GM18873 (cell line): ENCODE measurements around the gene TRIM66.
A peak's percentile ranks its signal among the peaks of the same experiment; 100 is the strongest.

Experiments used
- ATAC-seq: cut with Tn5 transposase; IDR thresholded peaks from one replicate; pipeline ENCODE4 v1.9.1; 2021; ENCODE audit warnings: mild to moderate bottlenecking, moderate library complexity, moderate number of reproducible peaks; ENCODE audit not compliant: unreplicated experiment, low FRiP score

The TRIM66 gene

DNA sequence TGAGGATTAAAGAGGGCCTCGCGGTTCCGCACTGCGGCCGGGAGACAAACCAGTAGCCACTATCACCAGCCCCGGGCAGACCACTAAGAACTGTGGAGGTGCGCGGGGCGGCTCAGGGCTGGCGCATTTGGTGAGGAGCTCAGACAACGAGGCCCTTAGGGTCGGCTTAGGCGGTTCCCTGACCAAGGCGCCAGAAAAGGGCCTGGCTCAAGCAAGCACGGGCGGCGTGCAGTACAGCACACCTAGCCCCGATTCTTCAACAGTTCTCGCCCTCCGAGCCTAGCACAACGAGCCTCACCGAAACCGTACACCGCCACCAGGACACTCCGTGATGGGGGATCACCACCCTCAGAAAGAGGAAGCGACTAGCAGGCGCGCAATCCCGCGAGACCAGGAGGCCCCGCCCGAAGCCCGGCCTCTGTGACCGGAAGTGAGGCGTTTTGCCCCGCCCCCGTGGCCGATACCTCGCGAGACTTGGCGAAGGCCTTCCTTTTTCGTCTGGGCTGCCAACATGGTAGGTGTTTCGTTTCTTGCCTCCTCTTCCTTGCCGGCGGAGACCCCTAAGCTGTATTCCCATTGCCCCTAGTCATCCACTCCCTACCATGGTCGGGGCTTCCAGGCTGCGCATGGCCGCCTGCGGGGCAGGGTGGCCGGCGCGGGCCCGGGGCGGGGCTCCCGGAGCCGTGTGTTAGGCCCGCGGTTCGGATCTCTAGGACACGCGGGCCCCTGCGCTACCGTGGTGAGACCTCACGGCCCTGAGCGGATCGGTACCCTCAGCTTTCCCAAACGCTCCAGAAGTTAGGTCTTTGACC lies at the start of gene TRIM66, which contains the start of gene RPL27A:
TRIM66 (minus strand) TSS at position 363 of the 812 bp plus-strand sequence. CDS start 10,391 bp downstream, outside the sequence.
RPL27A (plus strand) TSS at position 490 of the 812 bp plus-strand sequence; CDS start at position 512, 22 bp downstream.
- ATAC-seq: peak; percentile 92

GRCh38 chr11:8731647-8732323 lies 49.3 kb upstream of the TRIM66 start:
- no peak for ATAC-seq

GRCh38 chr11:8730697-8731020 lies 48.2 kb upstream of the TRIM66 start:
- ATAC-seq: no peak

DNA sequence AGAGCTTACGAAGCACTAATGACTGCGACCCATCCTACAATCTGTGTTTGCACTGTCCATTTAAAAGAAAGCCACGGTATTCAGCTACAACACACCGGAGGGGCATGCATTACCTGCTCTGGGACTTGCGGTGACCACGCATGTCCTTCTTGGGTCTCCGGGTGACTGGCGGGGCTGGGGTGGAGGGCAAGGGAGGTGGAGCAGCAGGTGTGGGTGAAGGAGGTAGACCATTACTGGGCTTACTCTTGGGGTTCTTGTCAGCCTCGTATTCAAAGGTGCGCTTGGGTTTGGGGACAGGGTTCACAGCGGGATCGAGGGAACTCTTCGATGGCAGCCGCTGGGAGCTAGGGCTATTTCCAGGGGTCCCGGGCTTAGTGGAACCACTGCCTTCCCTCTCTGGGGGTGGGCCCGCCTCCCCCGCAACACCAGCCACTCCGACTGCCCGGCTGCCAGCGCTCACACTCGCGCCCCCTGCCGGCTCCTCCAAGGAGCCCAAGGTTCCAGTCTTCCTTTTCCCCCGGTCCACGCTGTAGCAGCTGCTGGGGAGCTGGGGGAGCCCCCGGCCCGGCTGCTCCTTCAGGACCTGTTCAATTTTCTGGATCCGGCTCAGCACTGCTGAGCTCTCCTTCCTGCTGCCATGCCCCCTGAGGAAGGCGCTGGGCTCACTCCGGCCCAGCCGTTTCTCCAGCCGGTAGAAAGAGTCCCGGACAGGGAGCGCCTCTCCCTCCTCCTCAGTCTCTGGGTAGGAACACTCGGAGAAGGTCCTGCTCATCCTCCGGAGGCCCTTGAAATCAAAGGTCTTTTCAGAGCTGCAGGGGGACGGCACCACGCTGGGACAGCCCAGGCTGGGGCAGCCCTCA lies 47.6 kb upstream of the TRIM66 start:
- ATAC-seq: no peak

- no peak for ATAC-seq
Measured at GRCh38 chr11:8729067-8729466, 46.6 kb upstream of the TRIM66 start.

- ATAC-seq: no peak
Measured at GRCh38 chr11:8728563-8728962, 46.1 kb upstream of the TRIM66 start.

GRCh38 chr11:8726395-8726794 lies 43.9 kb upstream of the TRIM66 start:
- no peak for ATAC-seq

- ATAC-seq: no peak
Measured at GRCh38 chr11:8724682-8725081, 42.2 kb upstream of the TRIM66 start.

DNA sequence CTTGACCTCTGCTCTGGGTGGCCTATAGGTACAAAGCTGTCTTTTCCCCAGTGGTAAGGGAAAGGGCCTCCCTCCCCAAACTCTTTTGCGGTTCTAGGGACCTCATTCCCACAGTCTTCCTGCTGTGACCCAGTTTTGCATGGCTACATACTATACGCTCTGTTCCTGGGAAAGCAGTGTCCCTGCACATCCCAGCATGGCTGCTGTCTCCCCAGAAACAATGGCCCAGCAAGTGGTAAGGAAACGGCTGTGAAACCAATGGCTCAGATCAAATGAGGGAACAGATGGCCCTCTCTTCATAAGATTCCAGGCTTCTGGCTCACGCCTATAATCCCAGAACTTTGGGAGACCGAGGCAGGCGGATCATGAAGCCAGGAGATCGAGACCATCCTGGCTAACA lies 41.2 kb upstream of the TRIM66 start:
- ATAC-seq: no peak

DNA sequence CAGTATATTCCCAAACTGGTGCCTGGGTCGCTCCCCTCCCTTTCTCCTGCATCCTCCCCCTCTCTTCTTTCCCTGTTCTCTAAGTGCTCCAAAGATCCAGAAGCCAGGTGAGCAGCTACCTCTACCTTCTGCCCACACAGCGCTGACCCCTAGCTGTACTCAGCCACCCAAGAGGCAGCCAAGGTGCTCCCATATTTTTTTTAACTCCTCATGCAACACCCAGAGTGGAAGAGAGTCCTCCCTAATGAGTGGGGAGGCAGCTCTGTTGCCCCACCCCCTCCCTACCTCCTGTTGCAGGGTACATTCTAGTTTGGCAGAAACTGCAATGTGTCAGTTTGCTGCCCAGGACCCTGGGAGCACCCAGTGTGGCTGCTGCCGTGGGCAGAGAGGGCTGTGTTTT lies 40.3 kb upstream of the TRIM66 start:
- ATAC-seq: no peak

DNA sequence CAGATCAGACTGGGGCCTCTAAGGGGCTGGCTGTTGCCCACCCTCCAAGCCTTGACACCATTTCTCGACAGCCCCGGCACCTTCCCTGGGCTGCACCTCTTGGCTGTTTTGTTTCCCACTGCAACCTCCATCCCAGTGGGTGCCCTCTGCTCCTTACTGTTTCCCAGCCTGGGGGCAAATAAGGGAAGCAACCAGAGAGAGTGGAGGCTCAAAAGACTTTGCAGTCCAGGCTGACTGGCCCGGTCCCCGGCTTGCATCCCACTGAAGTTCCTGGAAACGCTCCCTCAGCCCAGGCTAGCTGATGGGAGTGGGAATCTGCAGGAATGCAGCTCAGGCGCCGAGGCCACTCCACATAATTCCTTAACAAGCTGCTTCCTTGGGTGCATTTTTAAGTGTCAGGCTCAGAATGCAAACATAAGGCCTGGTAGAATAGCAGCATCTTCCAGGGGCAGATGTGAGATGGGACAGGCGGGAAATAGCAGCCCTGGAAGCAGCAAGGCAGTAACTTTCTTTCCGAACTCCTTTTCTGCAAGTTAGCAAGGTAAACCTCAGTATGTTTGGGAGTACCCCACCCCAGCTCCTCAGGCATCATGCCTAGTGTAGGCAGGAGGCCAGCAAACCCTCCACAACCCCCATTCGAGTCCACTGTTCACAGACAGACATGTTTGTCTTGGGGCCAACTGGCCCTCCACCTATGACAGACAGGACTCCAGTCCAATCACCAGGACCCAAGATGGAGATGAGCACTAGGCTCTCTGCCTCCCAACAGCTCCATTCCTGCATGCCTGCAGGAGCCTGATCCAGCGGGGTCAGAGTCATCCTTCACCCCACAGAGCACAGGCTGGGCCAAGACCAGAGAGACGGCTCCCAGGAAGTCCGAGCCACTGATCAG lies 39.4 kb upstream of the TRIM66 start:
- no peak for ATAC-seq

DNA sequence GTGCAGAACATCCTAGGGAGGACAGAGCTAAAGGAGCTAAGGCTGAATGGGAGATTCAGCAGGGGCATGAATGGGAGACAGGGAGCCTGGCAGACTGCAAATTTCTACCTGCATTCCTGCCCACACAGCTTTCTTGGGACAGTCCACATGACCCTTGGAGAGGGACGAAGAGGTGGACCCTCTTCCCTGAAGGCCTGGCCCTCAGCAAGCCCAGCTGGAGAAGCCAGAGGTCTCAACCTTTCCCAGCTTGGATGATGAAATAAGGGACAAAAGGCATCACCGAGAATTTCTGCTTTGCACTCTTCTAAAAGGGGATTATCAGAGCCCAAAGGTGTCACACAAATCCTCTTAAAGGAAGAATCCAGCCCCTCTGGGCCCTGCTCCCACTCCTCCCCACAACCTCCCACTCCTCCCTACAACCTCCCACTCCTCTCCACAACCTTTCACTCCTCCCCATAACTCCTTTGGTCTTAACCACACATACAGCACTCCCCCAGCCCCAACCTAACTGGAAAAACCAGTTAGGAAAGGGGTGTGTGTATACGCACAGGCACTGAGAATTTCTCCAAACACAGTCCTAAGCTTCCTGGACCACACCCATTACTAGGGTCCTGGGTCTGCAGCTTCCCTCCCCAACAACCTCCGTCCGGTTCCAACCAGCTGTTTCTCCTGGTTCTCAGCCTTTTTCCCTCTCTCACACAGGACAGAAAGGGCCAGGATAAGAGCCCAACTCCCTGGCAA lies 38.6 kb upstream of the TRIM66 start:
- no peak for ATAC-seq

GRCh38 chr11:8720352-8720751 lies 37.9 kb upstream of the TRIM66 start:
- no peak for ATAC-seq

GRCh38 chr11:8719721-8720120 lies 37.3 kb upstream of the TRIM66 start:
- ATAC-seq: no peak

DNA sequence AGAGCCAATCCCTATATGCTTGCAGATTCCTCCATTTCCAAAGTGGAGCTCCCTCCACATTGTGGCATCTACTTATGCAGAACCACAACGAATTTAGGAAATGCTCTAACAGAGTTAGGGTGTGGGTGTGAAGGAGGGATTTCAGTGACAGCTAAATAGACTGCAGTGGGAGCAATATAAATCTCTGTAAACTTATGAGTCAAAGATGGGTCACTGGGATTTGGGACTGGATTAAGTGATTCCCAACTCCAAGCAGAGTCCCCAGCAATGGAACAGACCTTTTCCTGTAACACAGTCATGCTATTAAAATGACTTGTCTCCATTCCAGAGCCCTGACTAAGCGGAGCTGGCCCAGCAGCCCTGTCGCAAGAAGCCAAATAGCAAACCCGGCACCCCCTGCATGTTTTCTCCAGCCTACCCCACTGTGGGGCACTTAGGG lies 36.8 kb upstream of the TRIM66 start:
- no peak for ATAC-seq

- ATAC-seq: no peak
Measured at GRCh38 chr11:8717876-8718753, 35.6 kb upstream of the TRIM66 start.

GRCh38 chr11:8717544-8717875 lies 35.0 kb upstream of the TRIM66 start:
- ATAC-seq: no peak

- no peak for ATAC-seq
Measured at GRCh38 chr11:8715501-8715900, 33.0 kb upstream of the TRIM66 start.
